Measurements from ENCODE around the gene RIT1.

DNA sequence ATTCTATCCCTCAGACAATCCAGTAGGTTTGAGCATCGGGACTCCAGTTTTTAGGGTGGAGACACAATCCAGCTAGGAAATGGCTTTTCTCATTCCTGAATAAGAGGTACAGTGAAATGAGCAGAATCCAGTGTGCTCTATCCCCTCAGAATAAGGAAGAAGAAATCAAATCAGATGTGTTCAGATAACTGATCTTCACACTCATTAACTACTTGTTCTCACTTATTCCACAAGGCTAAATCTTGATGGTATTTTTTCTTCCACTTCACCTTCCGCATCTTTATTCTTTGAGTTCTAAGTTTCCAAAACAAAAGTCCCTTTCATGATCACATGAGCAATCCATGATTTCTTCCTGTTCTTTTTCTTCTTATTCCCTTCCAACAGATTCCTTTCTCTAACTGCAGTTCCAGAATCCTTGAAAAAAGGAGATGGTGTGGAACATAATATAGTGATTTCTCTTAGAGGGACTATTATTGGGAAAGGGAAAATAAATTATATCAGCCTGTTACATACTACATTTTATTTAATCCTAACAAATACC lies 50.1 kb downstream of the RIT1 start:
- TF ChIP-seq FOXJ3 (CRISPR knock-in tag; IDR thresholded peaks at IDR 0.05; ENCODE audit: borderline replicate concordance), result no peak
- TF ChIP-seq, protein P1, sequence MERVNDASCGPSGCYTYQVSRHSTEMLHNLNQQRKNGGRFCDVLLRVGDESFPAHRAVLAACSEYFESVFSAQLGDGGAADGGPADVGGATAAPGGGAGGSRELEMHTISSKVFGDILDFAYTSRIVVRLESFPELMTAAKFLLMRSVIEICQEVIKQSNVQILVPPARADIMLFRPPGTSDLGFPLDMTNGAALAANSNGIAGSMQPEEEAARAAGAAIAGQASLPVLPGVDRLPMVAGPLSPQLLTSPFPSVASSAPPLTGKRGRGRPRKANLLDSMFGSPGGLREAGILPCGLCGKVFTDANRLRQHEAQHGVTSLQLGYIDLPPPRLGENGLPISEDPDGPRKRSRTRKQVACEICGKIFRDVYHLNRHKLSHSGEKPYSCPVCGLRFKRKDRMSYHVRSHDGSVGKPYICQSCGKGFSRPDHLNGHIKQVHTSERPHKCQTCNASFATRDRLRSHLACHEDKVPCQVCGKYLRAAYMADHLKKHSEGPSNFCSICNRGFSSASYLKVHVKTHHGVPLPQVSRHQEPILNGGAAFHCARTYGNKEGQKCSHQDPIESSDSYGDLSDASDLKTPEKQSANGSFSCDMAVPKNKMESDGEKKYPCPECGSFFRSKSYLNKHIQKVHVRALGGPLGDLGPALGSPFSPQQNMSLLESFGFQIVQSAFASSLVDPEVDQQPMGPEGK (CRISPR knock-in tag; IDR thresholded peaks at IDR 0.05), result no peak
